Karpas-422 (cell line): ENCODE data around the gene NFKBIZ. TPM values are rescaled to one million over a fixed set of nuclear protein-coding genes. Genes with fewer than 3 reads are reported as not detected.
"Not testable (repeated sequence)": the region's sequence is repeated elsewhere in the genome, so short reads cannot be mapped to it uniquely, and the experiment has no call there.

ENCODE experiments used
- DNase-seq: peaks from one replicate; pipeline ENCODE4 v3.0.0-alpha.2; 2015
- H2AFZ ChIP-seq: fragments of 200-600 bp; sonication (generic); 2 replicates; pipeline ENCODE4 v1.6.1; 2014; ENCODE audit warnings: antibody characterized with exemption, low read length, mixed read lengths
- H3K27ac ChIP-seq: fragments of 200-600 bp; sonication (generic); 2 replicates; pipeline ENCODE4 v1.5.1; 2014; ENCODE audit warnings: mild to moderate bottlenecking, low read length, moderate library complexity
- H3K27me3 ChIP-seq: fragments of 200-600 bp; sonication (generic); 2 replicates; pipeline ENCODE4 v1.6.1; 2014; ENCODE audit warnings: low read length, mixed read lengths
- H3K36me3 ChIP-seq: fragments of 200-600 bp; sonication (generic); 2 replicates; pipeline ENCODE4 v1.6.1; 2014; ENCODE audit warnings: low read length, mixed read lengths; ENCODE audit not compliant: insufficient read depth
- H3K4me1 ChIP-seq: fragments of 200-600 bp; sonication (generic); 2 replicates; pipeline ENCODE4 v1.6.1; 2014; ENCODE audit warnings: mild to moderate bottlenecking, low read length, mixed read lengths
- H3K4me2 ChIP-seq: fragments of 200-600 bp; sonication (generic); 2 replicates; pipeline ENCODE4 v1.6.1; 2014; ENCODE audit warnings: low read length, low read depth, mild to moderate bottlenecking; ENCODE audit not compliant: poor library complexity, severe bottlenecking
- H3K4me3 ChIP-seq: fragments of 200-600 bp; sonication (generic); 2 replicates; pipeline ENCODE4 v1.5.1; 2014; ENCODE audit warnings: mild to moderate bottlenecking, antibody characterized with exemption, low read length, mixed read lengths
- H3K79me2 ChIP-seq: fragments of 200-600 bp; sonication (generic); 2 replicates; pipeline ENCODE4 v1.6.1; 2014; ENCODE audit warnings: mild to moderate bottlenecking, low read length, mixed read lengths
- H3K9ac ChIP-seq: fragments of 200-600 bp; sonication (generic); 2 replicates; pipeline ENCODE4 v1.6.0; 2014; ENCODE audit warnings: low read length
- H3K9me2 ChIP-seq: fragments of 200-600 bp; sonication (generic), shearing (Covaris generic); replicated peaks from 2 replicates; pipeline ENCODE4 v1.6.0; 2014; ENCODE audit warnings: mild to moderate bottlenecking, low read length, moderate library complexity; ENCODE audit not compliant: insufficient read depth
- H3K9me3 ChIP-seq: fragments of 300-700, 200-600 bp; sonication (generic); 2 replicates; pipeline ENCODE4 v1.6.1; 2014; ENCODE audit warnings: low read length, mixed read lengths
- H4K20me1 ChIP-seq: fragments of 200-600 bp; sonication (generic); 2 replicates; pipeline ENCODE4 v1.6.1; 2014; ENCODE audit warnings: mild to moderate bottlenecking, antibody characterized with exemption, low read length, low read depth; ENCODE audit not compliant: insufficient read depth
- total RNA-seq: library from RNA; depleted of rRNA; stranded (reverse); fragments of >200 nt; shearing (Covaris generic); gene quantifications from 2 replicates; pipeline ENCODE4 v1.2.3, GENCODE V29; 2014; ENCODE audit warnings: low replicate concordance

The NFKBIZ gene
- total RNA-seq, 1 experiment from 2014 or later, result 6.3 TPM

DNA sequence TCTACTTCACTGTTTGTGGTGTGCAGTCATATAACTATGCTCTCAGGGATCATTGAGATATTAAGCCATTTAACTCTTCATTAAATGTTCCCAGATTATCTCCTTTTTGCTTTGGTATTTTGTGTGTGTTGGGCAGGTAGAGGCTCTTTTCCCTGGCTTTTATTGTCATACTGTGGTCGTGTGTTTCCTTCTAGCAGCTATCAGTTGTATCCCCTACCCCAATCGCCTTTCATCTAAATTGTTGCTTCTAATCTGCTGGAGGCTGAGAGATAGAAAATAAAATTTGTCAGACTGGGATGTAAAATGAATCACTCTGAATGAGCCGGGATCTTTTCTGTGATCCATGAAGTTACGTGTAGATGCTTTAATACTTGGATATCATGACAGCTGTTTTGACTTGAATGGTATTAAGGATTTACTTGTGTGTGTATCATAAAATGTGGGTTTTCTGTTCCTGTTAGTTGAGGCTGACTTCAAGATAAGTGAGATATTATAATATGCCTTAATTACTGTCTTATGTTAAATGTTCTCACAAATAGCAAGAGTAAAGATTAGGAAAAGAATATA, 9.2 kb downstream of the NFKBIZ start:
- no peaks in the 10 kb centered on the region for H3K9me3 ChIP-seq
- H2AFZ ChIP-seq, result no peak overlapping the region
- peaks cover 13% of the 10 kb centered on the region for H3K4me1 ChIP-seq
- H3K79me2 ChIP-seq, result no peaks in the 10 kb centered on the region
- no peak overlapping the region for H3K4me3 ChIP-seq
- H3K27ac ChIP-seq, result no peak overlapping the region
- no peaks in the 10 kb centered on the region for H4K20me1 ChIP-seq
- no peak overlapping the region for H3K4me2 ChIP-seq
- H3K27me3 ChIP-seq, result no peaks in the 10 kb centered on the region
- no peak overlapping the region for H3K9ac ChIP-seq
- DNase-seq, result no peak
- H3K9me2 ChIP-seq, result no peaks in the 10 kb centered on the region
- no peaks in the 10 kb centered on the region for H3K36me3 ChIP-seq

DNA sequence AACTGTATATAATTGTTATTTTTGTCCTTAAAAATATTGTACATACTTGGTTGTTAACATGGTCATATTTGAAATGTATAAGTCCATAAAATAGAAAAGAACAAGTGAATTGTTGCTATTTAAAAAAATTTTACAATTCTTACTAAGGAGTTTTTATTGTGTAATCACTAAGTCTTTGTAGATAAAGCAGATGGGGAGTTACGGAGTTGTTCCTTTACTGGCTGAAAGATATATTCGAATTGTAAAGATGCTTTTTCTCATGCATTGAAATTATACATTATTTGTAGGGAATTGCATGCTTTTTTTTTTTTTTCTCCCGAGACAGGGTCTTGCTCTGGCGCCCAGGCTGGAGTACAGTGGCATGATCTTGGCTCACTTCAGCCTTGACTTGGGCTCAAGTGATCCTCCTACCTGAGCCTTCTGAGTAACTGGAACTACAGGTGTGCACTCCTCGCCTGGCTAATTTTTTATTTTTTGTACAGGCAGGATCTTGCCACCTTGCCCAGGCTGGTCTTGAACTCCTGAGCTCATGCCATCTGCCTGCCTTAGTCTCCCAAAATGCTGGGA, 10.7 kb downstream of the NFKBIZ start:
- H3K27ac ChIP-seq, result no peak overlapping the region
- H3K9ac ChIP-seq, result no peak overlapping the region
- DNase-seq, result no peak
- peaks cover 13% of the 10 kb centered on the region for H3K4me1 ChIP-seq
- H3K36me3 ChIP-seq, result no peaks in the 10 kb centered on the region
- H3K79me2 ChIP-seq, result no peaks in the 10 kb centered on the region
- H3K9me2 ChIP-seq, result no peaks in the 10 kb centered on the region
- no peak overlapping the region for H2AFZ ChIP-seq
- no peaks in the 10 kb centered on the region for H4K20me1 ChIP-seq
- H3K27me3 ChIP-seq, result no peaks in the 10 kb centered on the region
- H3K9me3 ChIP-seq, result no peaks in the 10 kb centered on the region
- H3K4me2 ChIP-seq, result no peak overlapping the region
- H3K4me3 ChIP-seq, result no peak overlapping the region

DNA sequence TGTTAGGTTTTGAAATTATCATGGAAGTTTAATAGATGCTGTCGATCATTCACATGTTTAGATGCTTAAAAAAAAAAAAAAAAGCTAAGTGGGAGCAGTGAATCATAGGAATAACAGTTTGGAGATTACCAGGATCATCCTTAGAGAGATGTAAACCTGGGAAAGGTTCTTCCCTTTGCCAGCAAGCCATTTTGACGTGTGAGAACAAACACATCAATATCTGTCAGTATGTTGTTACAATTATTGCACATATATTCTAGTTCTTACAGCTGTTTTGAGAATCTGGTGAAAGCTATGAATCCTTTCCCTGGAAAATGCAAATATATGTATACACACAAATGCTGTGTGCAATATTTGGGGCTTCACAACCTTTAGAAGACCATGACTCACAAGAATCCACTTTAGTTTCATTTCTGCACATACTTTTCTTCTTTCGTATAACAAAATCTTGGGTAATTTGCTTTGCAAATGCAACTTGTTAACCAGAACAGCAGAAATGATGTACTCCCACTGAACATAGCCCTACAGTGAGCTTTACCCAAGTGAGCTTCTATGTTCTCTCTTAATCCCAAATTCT, 12.0 kb downstream of the NFKBIZ start:
- H3K4me2 ChIP-seq, result peak overlapping the region; percentile 48
- no peak overlapping the region for H3K9ac ChIP-seq
- peak; percentile 48 for DNase-seq
- no peak overlapping the region for H3K27ac ChIP-seq
- no peak overlapping the region for H3K4me3 ChIP-seq
- peaks cover 13% of the 10 kb centered on the region for H3K4me1 ChIP-seq
- H4K20me1 ChIP-seq, result no peaks in the 10 kb centered on the region
- H3K79me2 ChIP-seq, result no peaks in the 10 kb centered on the region
- H3K9me3 ChIP-seq, result no peaks in the 10 kb centered on the region
- no peaks in the 10 kb centered on the region for H3K36me3 ChIP-seq
- H2AFZ ChIP-seq, result no peak overlapping the region
- H3K9me2 ChIP-seq, result no peaks in the 10 kb centered on the region
- no peaks in the 10 kb centered on the region for H3K27me3 ChIP-seq

DNA sequence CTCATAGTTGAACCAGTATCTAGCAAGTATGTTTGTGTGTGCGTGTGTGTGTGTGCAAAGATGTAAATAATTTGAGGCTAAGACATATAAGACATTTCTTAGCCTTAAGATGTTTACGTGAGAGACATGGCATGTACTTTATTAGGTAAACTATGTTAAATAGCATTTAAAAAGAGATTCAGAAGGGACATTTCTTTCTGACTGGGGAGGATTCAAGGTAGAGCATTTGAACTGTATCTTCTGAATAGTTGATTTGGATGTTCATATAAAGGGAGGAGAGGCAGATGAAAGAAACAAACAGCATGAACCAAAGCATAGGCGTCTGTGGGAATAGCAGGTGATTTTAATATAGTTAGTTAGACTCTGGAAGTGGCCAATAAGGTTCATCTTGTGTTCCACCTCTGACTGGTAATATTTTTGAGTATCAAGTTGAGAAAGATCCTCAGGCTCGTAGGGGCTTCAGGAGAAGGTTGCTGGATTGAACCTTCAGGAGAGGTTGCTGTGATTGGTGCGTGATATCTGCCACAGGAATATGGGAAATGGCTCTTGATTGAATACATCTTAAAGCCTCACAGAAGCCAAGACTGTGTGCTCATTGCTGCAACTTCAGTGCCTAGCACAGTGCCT, 12.6 kb downstream of the NFKBIZ start:
- Histone ChIP-seq H3K79me2 (no peaks in the 10 kb centered on the region), H4K20me1 (no peaks in the 10 kb centered on the region), H3K9me3 (no peaks in the 10 kb centered on the region), H3K4me3 (no peak overlapping the region), H3K4me1 (peaks cover 13% of the 10 kb centered on the region), H3K27ac (no peak overlapping the region), H3K9ac (no peak overlapping the region), H2AFZ (no peak overlapping the region), H3K9me2 (no peaks in the 10 kb centered on the region), H3K4me2 (peak overlapping the region; percentile 48), H3K27me3 (no peaks in the 10 kb centered on the region), H3K36me3 (no peaks in the 10 kb centered on the region)
- no peak for DNase-seq

DNA sequence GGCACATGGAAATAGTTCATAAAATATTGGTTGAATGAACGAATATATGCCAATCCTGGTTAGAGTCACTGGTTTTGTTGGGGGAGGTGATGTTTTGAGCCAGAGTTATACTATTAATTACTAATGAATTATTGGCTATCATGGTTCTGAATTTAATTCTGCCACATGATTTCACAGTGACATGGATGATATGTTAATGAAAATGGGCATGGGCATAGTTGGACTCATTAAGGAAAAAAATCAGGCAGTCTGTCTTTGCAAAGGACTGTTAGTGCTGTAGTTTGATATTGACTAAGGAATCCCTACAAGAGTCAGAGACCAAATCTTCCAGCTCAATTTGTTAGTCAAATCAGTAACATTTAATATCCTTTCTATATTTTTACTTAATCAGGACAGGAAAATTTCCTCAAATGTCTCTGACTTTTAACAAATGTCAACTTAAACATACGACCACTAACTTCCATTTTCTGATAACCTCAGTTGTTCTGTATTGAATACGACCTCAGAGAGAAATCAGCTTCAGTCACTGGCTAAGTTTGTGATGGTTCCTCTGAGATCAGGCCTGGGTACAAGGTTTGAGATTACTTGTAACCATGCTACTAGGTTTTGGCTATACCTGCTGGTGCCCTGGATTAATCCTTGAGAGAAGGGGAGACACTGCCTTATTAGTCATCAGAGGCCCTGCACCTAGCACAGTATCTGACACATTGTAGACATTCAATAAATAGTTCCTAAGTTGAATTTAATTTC, 13.3 kb downstream of the NFKBIZ start:
- H3K4me1 ChIP-seq, result peaks cover 13% of the 10 kb centered on the region

DNA sequence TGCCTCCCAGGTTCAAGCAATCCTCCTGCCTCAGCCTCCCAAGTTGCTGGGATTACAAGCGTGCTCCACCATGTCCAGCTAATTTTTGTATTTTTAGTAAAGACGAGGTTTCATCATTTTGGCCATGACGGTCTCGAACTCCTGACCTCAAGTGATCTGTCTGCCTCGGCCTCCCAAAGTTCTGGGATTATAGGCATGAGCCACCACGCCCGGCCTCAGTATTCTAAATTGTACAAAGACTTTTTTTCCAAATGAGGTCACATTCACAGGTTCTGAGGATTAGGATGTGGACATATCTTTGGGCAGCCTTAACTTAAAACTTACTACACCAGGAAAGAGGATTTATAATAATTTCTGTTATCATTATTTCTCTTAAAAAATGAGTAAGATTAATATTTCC, 15.6 kb downstream of the NFKBIZ start:
- H4K20me1 ChIP-seq, H3K79me2 ChIP-seq, H2AFZ ChIP-seq, H3K9me3 ChIP-seq, H3K27ac ChIP-seq, H3K36me3 ChIP-seq, H3K9ac ChIP-seq, DNase-seq, H3K9me2 ChIP-seq, H3K27me3 ChIP-seq, H3K4me3 ChIP-seq, H3K4me2 ChIP-seq: not testable (repeated sequence)
- H3K4me1 ChIP-seq, result peaks cover 13% of the 10 kb centered on the region

More for the DNA sequence above, 13.3 kb downstream of the NFKBIZ start:
- H3K9ac ChIP-seq, result no peak overlapping the region
- H3K36me3 ChIP-seq, result no peaks in the 10 kb centered on the region
- no peak for DNase-seq
- no peak overlapping the region for H2AFZ ChIP-seq
- no peak overlapping the region for H3K4me2 ChIP-seq
- H3K79me2 ChIP-seq, result no peaks in the 10 kb centered on the region
- H3K27me3 ChIP-seq, result no peaks in the 10 kb centered on the region
- no peaks in the 10 kb centered on the region for H4K20me1 ChIP-seq
- H3K4me3 ChIP-seq, result no peak overlapping the region
- no peaks in the 10 kb centered on the region for H3K9me3 ChIP-seq
- no peaks in the 10 kb centered on the region for H3K9me2 ChIP-seq
- H3K27ac ChIP-seq, result no peak overlapping the region

DNA sequence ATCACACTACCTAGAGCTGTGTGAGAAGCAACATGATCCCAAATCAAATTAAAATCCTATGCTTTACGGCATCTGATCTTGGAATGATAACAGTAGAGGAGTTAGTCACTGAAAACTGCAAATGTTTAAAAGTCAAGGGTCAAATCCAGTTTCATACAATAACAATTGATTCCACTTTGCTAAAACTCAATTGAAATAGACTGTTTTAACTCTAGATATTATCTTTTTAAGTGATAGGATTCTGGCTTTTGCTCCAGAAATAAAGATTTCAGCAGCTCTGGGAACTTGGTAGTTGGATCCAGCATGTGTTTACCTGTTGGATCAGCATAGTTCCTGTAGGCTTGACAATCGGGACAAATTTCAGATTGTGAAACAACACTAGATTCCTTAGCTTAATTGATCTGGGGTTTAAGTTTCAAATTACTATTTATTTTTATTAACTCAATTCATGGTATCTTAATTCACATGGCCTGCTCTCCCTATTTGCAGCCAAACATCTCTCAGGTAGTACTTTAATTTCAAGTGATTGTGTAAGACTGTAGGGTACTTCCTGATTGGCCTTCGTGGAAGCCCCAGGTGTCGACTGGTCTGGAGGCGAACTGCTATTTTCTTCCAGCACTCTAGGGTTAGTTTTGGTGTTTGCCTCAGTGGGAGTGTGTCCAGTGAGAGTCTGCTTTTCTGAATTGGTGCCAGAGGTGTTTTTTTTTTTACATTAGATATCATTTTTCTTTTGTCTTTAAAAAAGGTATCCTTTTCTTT, 16.6 kb downstream of the NFKBIZ start:
- H2AFZ ChIP-seq, result no peak overlapping the region
- DNase-seq, result no peak

More for the DNA sequence above, 16.6 kb downstream of the NFKBIZ start:
- no peaks in the 10 kb centered on the region for H4K20me1 ChIP-seq
- no peaks in the 10 kb centered on the region for H3K27me3 ChIP-seq
- no peak overlapping the region for H3K27ac ChIP-seq
- H3K9ac ChIP-seq, result no peak overlapping the region
- H3K4me3 ChIP-seq, result no peak overlapping the region
- H3K4me2 ChIP-seq, result no peak overlapping the region
- no peaks in the 10 kb centered on the region for H3K9me3 ChIP-seq
- no peaks in the 10 kb centered on the region for H3K9me2 ChIP-seq
- peaks cover 12% of the 10 kb centered on the region for H3K4me1 ChIP-seq
- no peaks in the 10 kb centered on the region for H3K79me2 ChIP-seq
- no peaks in the 10 kb centered on the region for H3K36me3 ChIP-seq
